Right atrium auricular region (tissue), 2 donors: ENCODE results near the gene TRAPPC11. TPM values are rescaled to one million over a fixed set of nuclear protein-coding genes. Genes with fewer than 3 reads are reported as not detected.

Experiments used
- DNase-seq: peaks from one replicate; pipeline ENCODE4 v3.0.0-alpha.2; 2019; ENCODE audit warnings: low spot score
- H3K27ac ChIP-seq, 2 donors: fragments of 200-600 bp; sonication (generic); 1 replicate in 1 of 2; 2 replicates in 1 of 2; pipeline ENCODE4 v1.5.1; 2016 to 2019
- H3K27me3 ChIP-seq, 2 donors: fragments of 200-600 bp; sonication (generic); one replicate each; pipeline versions ENCODE4 v1.5.1 to v1.6.0; 2017 to 2019
- H3K36me3 ChIP-seq: fragments of 200-600 bp; sonication (generic); one replicate; pipeline ENCODE4 v1.5.1; 2016
- H3K4me1 ChIP-seq, 2 donors: fragments of 200-600 bp; sonication (generic); one replicate each; pipeline versions ENCODE4 v1.5.1 to v1.6.0; 2017 to 2019
- H3K4me3 ChIP-seq, 2 donors: fragments of 200-600 bp; sonication (generic); 1 replicate in 1 of 2; 2 replicates in 1 of 2; pipeline ENCODE4 v1.5.1; 2017 to 2019; ENCODE audit warnings: mild to moderate bottlenecking in 1 of 2, moderate library complexity in 1 of 2
- H3K9me3 ChIP-seq, 2 donors: fragments of 200-600 bp; sonication (generic); one replicate each; pipeline ENCODE4 v1.5.1; 2019
- CTCF ChIP-seq, 2 donors: fragments of 200-600 bp; sonication (generic); IDR thresholded peaks; one replicate each; pipeline ENCODE4 v1.5.1; 2019; ENCODE audit warnings: antibody characterized with exemption in 2 of 2
- total RNA-seq, 2 donors: library from RNA; depleted of rRNA; stranded (reverse); fragments of >200 nt; gene quantifications; one replicate each; pipeline ENCODE4 v1.1.0, GENCODE V29; 2016

TRAPPC11 gene
- total RNA-seq, 2 donors from 2014 or later, result 22.2 to 31.0 TPM

DNA sequence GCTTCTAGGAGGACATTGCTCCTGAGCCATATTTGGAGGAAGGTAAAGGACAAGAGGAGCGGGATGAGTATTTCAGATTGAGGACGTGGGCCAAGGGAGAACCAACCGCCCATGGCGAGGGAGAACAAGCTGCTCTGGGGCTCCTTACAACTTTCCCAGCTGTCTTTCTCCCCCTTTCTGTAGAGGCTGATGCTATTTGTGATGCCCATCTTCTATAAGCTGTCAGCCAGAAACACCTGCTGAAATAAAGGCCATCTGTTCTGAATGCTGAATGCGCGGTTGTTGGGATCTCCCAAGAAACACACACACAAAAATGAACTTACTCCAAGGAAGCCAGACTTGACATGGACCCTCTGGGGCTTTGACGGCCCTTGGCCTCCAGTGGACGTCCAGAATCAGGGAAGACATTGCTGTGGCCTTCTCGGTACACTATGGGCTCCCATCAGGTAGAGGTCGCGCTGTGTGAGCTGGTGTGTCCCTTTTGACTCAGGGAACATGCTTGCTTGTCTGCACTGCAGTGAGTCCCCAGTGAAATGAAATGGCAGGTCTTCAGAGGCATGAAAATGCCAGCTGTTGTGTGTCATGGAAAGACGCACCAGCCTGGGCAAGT lies 31.0 kb upstream of the TRAPPC11 start:
- Histone ChIP-seq H3K27me3 (no peaks in the 10 kb centered on the region), H3K4me3 (no peak overlapping the region), H3K36me3 (no peaks in the 10 kb centered on the region), H3K4me1 (no peaks in the 10 kb centered on the region), H3K27ac (no peak overlapping the region), H3K9me3 (no peaks in the 10 kb centered on the region)
- DNase-seq, result no peak
- TF ChIP-seq CTCF (IDR thresholded peaks at IDR 0.05), result no peak

DNA sequence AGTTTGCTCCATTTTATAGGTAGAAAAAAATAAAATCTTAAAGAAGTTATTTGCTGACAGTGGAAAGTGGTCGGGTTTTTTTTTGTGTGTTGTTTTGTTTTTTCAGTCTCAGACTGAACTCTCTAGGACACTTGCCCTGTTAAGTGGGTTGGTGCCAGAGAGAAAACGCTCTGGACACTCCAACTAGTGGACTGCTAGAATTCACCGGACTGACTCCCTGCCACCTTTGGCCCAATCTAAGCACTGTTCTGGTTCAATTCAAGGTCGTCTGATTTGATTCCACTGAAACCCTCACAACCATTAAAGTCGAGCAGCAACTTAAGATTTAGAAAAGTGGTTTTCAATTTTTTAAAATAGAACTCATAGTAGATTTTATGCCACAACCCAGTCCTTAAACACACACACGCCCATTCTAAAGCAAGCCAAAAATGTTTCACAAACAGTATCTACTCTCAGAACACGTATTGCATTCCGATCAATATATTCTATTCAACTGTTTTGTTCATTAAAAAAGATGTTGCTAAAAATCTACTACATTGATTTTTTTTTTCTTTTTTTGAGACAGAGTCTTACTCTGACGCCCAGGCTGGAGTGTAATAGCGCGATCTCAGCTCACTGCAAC lies 27.4 kb upstream of the TRAPPC11 start:
- no peak for DNase-seq
- no peaks in the 10 kb centered on the region for H3K27me3 ChIP-seq
- no peaks in the 10 kb centered on the region for H3K36me3 ChIP-seq
- no peaks in the 10 kb centered on the region for H3K9me3 ChIP-seq
- H3K4me1 ChIP-seq, result peaks cover 0 to 7% of the 10 kb centered on the region in 2 donors
- H3K4me3 ChIP-seq, result no peak overlapping the region
- H3K27ac ChIP-seq, result no peak overlapping the region
- TF ChIP-seq CTCF (IDR thresholded peaks at IDR 0.05), result no peak

DNA sequence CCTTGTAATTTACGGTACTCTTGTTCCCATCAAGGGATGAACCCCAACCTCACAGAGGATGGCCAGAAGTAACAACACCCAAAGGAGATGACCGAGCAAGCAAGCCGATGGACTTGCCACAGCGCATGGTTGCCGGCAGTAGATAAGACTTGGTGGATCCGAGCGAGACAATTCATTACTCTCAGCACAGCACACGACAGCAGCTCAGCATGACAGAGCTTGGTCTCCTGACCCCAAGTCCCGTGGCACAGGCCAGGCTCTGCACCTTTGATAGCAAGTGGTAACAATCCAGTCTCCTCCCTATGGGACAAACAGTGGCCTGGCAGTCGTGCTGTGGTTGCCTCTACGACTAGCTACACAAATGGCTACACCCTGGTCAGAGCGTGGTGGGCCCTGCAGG lies 26.4 kb upstream of the TRAPPC11 start:
- Histone ChIP-seq H3K27ac (no peak overlapping the region), H3K4me1 (peaks cover 0 to 8% of the 10 kb centered on the region in 2 donors), H3K36me3 (no peaks in the 10 kb centered on the region), H3K4me3 (no peak overlapping the region), H3K27me3 (no peaks in the 10 kb centered on the region), H3K9me3 (no peaks in the 10 kb centered on the region)
- no peak for TF ChIP-seq CTCF (IDR thresholded peaks at IDR 0.05)
- DNase-seq, result no peak

DNA sequence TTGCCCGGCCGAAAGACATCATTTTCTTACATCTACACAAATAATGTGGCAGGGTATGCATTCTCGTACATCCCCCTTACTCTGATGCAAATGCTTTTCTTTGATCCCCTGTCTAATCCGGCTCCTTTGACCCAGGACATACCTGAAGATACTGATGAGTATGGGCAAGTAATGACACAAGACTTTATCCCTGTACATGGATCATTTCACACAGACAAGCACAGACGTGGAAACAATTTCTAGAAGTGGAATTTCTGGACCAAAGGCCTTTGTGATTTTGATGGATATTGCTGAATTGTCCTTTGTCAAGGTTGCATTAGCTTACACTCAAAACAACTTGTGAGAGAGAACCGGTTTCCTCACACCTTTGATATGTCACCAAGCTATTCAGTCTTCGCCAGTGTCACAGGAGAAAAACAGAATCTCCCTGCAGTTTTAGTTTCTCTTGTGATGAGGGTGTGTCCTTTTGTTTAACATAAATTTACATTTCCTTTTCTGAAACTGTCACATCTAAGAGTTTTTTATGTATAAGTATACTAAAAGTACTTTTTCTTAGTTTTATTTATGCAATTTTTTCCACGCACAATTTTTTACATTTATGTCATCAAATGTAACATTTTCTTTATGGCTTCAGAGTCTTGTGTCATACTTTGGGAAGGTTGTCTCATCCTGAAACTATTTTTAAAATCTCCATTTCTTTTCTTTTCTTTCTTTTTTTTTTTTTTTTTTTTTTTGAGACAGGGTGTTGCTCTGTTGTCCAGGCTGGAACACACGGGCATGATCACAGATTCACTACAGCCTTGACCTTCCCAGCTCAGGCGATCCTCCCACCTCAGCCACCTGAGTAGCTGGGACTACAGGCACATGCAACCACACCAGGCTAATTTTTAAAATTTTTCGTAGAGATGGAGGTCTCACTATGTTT lies 25.4 kb upstream of the TRAPPC11 start:
- peaks cover 0 to 8% of the 10 kb centered on the region in 2 donors for H3K4me1 ChIP-seq
- H3K36me3 ChIP-seq, result no peaks in the 10 kb centered on the region
- DNase-seq, result no peak
- H3K9me3 ChIP-seq, result no peaks in the 10 kb centered on the region
- no peak overlapping the region for H3K27ac ChIP-seq
- H3K27me3 ChIP-seq, result no peaks in the 10 kb centered on the region
- TF ChIP-seq CTCF (IDR thresholded peaks at IDR 0.05), result no peak
- H3K4me3 ChIP-seq, result no peak overlapping the region

DNA sequence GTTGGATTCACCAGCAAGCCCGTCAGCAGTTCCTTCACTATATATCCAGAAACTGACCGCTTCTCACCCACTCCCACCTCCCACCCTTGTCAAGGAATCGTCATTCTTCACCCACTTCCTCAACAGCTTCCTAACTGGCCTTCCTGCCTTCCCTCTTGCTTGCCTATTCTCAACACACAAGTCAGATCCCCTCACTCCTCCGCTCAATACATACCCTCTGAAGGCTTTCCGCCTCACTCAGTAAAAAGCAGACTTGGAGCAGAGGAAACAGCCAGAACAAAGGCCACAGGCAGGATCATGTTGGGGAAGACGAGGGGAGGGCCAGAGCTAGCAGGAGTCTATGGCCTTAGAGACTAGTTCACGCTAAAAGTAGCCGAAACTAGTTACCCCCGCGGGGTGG lies 23.8 kb upstream of the TRAPPC11 start:
- peak overlapping the region in 1 of 2 donors; percentile 34 for H3K27ac ChIP-seq
- H3K27me3 ChIP-seq, result no peaks in the 10 kb centered on the region
- no peaks in the 10 kb centered on the region for H3K9me3 ChIP-seq
- TF ChIP-seq CTCF (IDR thresholded peaks at IDR 0.05), result no peak
- DNase-seq, result no peak
- no peak overlapping the region for H3K4me3 ChIP-seq
- no peaks in the 10 kb centered on the region for H3K36me3 ChIP-seq
- H3K4me1 ChIP-seq, result peaks cover 0 to 8% of the 10 kb centered on the region in 2 donors
